ENCODE results near the gene ITIH2.

The ITIH2 gene

GRCh38 chr10:7797582-7797981 is 94.5 kb downstream of the ITIH2 start:
- DNase-seq (ENCODE audit: low spot score): no peak
